GM12878 (cell line): ENCODE results near the gene DGCR8. TPM values are rescaled to one million over a fixed set of nuclear protein-coding genes. Genes with fewer than 3 reads are reported as not detected.
A peak's percentile ranks its signal among the peaks of the same experiment; 100 is the strongest.

ENCODE experiments used
- ATAC-seq: fragments of 200-7000 bp; cut with Tn5 transposase; 3 replicates; pipeline ENCODE4 v1.9.1; 2020; ENCODE audit warnings: mild to moderate bottlenecking, moderate library complexity
- BruUV-seq: library from RNA; stranded (reverse); fragments of 400-500 nt; replicated peaks from 2 replicates; lab custom pipeline; 2021; lab: Mats Ljungman, UMichigan
- CTCF ChIA-PET: fragments of 300-600 bp; sonication (Branson Sonifier 250); formaldehyde crosslinking; extraction: SDS; loops from one replicate; lab custom pipeline; 2021; ENCODE audit warnings: inconsistent platforms; lab: Yijun Ruan, JAX
- POLR2A ChIA-PET: fragments of 350-600 bp; formaldehyde crosslinking; extraction: SDS; loops from one replicate; lab custom pipeline; 2021; ENCODE audit warnings: inconsistent platforms; lab: Charles Lee
- RAD21 ChIA-PET: fragments of 300-600 bp; sonication (Branson Sonifier 250); formaldehyde crosslinking; loops from one replicate; lab custom pipeline; 2023; ENCODE audit warnings: antibody characterized with exemption; ENCODE audit not compliant: unreplicated experiment; lab: Charles Lee
- SMC1A ChIA-PET: fragments of 300-600 bp; sonication (Branson Sonifier 250); formaldehyde crosslinking; loops from one replicate; lab custom pipeline; 2023; ENCODE audit not compliant: unreplicated experiment, uncharacterized antibody; lab: Charles Lee
- DNase-seq: peaks from one replicate; pipeline ENCODE4 v3.0.0-alpha.2; 2011; ENCODE audit warnings: low read depth, low spot score
- FAIRE-seq: peaks from 3 replicates; lab custom pipeline; 2011; peaks lifted over from hg19 to GRCh38; lab: Jason Lieb, UNC
- H2AFZ ChIP-seq: 2 replicates; pipeline ENCODE4 v1.6.0; 2011; ENCODE audit warnings: low read depth, low read length, control low read depth; ENCODE audit not compliant: control insufficient read depth
- H3K27ac ChIP-seq: 2 replicates; pipeline ENCODE4 v1.5.1; 2011; ENCODE audit warnings: control low read depth; ENCODE audit not compliant: control insufficient read depth, insufficient read depth
- H3K27me3 ChIP-seq, 2 experiments: replicated peaks in 1 of 2; 2 replicates each; pipeline versions ENCODE4 v1.6.0 to v1.6.1; 2011; ENCODE audit warnings: low read length in 1 of 2; ENCODE audit not compliant: control insufficient read depth in 2 of 2, insufficient read depth in 2 of 2
- H3K36me3 ChIP-seq, 2 experiments: 2 replicates each; pipeline ENCODE4 v1.5.1; 2011; ENCODE audit warnings: low read length in 1 of 2; ENCODE audit not compliant: control insufficient read depth in 2 of 2, insufficient read depth in 2 of 2
- H3K4me1 ChIP-seq: 2 replicates; pipeline ENCODE4 v1.6.1; 2011; ENCODE audit warnings: mild to moderate bottlenecking, low read length, moderate library complexity, mixed read lengths; ENCODE audit not compliant: control insufficient read depth, insufficient read depth
- H3K4me2 ChIP-seq: 2 replicates; pipeline ENCODE4 v1.6.0; 2011; ENCODE audit warnings: control low read depth; ENCODE audit not compliant: control insufficient read depth, insufficient read depth
- H3K4me3 ChIP-seq: fragments of 200-600 bp; sonication (generic); 2 replicates; pipeline ENCODE4 v1.5.1; 2016
- H3K79me2 ChIP-seq: 2 replicates; pipeline ENCODE4 v1.6.0; 2011; ENCODE audit warnings: low read length; ENCODE audit not compliant: control insufficient read depth, insufficient read depth
- H3K9ac ChIP-seq: 2 replicates; pipeline ENCODE4 v1.8.0; 2011; ENCODE audit warnings: low read length, control low read depth, mixed read lengths; ENCODE audit not compliant: control insufficient read depth, insufficient read depth
- H3K9me3 ChIP-seq: replicated peaks from 3 replicates; pipeline ENCODE4 v1.5.1; 2011; ENCODE audit warnings: mild to moderate bottlenecking, low read length; ENCODE audit not compliant: control insufficient read depth, insufficient read depth
- H4K20me1 ChIP-seq: 2 replicates; pipeline ENCODE4 v1.6.0; 2011; ENCODE audit not compliant: control insufficient read depth, insufficient read depth
- ASH2L ChIP-seq: fragments of 300-600, 200-600 bp; sonication (generic); IDR thresholded peaks from 2 replicates; pipeline ENCODE4 v1.6.1; 2017; ENCODE audit warnings: low read depth, mild to moderate bottlenecking, borderline replicate concordance
- KLF5 ChIP-seq: fragments of 450-650 bp; IDR thresholded peaks from 2 replicates; pipeline ENCODE4 v1.6.1; 2014; ENCODE audit warnings: mild to moderate bottlenecking; ENCODE audit not compliant: partially characterized antibody
- NRF1 ChIP-seq: conservative IDR thresholded peaks from 2 replicates; pipeline ENCODE4 v1.6.1; 2011; ENCODE audit warnings: mild to moderate bottlenecking, low read depth, low read length, improper control_type of control experiment
- POLR2AphosphoS2 ChIP-seq: IDR thresholded peaks from 2 replicates; pipeline ENCODE4 v1.6.1; 2011; ENCODE audit warnings: low read depth, mild to moderate bottlenecking, low read length, improper control_type of control experiment, moderate library complexity
- TCF7 ChIP-seq: IDR thresholded peaks from 2 replicates; pipeline ENCODE4 v1.6.1; 2014; ENCODE audit warnings: antibody characterized with exemption, borderline replicate concordance
- ZZZ3 ChIP-seq: IDR thresholded peaks from 2 replicates; pipeline ENCODE4 v1.6.1; 2011; ENCODE audit warnings: low read depth; ENCODE audit not compliant: control insufficient read depth, insufficient read length
- WGBS: methylation state at CpG from one replicate; pipeline ENCODE4 v1.1.6; 2016; ENCODE audit warnings: low lambda C conversion rate; ENCODE audit not compliant: insufficient replicate concordance, insufficient coverage; ENCODE audit errors: missing lambda C conversion rate; 5-methylcytosine and 5-hydroxymethylcytosine counted together
- in situ Hi-C: fragments of 300-500 bp; cut with MboI; formaldehyde crosslinking; loops from 9 replicates; pipeline ENCODE4 v1.14.3; 2018; ENCODE audit warnings: mixed read lengths
- intact Hi-C: fragments of 100-400 bp; cut with micrococcal nuclease; formaldehyde crosslinking; loops from one replicate; pipeline ENCODE4 v1.14.2; 2022; ENCODE audit not compliant: unreplicated experiment
- microRNA counts: library from miRNA; unstranded; fragments of <30 nt; microRNA quantifications from one replicate; lab custom pipeline; 2016
- microRNA-seq: library from miRNA; unstranded; fragments of <30 nt; microRNA quantifications from one replicate; pipeline ENCODE4, GENCODE V29; 2018
- polyA plus RNA-seq, 11 experiments: library from polyadenylated mRNA; depleted of rRNA in 4 of 11; unstranded in 6 of 11; stranded (reverse) in 5 of 11; fragments of >200 nt; fragmentation: Nextera tagmentation in 4 of 11; fragmentation: Illumina TruSeq in 1 of 11; extraction: Ambion mirVana in 4 of 11; extraction: Trizol in 1 of 11; gene quantifications; 1 replicate in 1 of 11; 2 replicates in 10 of 11; pipeline versions ENCODE4 v1.2.1 to v1.2.3, GENCODE V29; 2011 to 2016; ENCODE audit warnings: inconsistent platforms in 2 of 11, missing spikeins in 2 of 11, low read depth in 1 of 11
- small RNA-seq: library from RNA; depleted of rRNA; stranded (forward); fragments of <200 nt; gene quantifications from one replicate; pipeline ENCODE3, GENCODE V24; 2014
- total RNA-seq, 4 experiments: library from RNA; depleted of rRNA in 3 of 4; stranded (reverse); fragments of >200 nt in 3 of 4; fragmentation: Illumina TruSeq in 1 of 4; extraction: Trizol in 1 of 4; gene quantifications; 2 replicates each; pipeline versions ENCODE4 v1.2.1 to v1.2.3, GENCODE V29; 2013 to 2021
- TF ChIP-seq, protein P1 (sequence below): fragments of 450-650 bp; IDR thresholded peaks from 2 replicates; pipeline ENCODE4 v1.6.1; 2017; ENCODE audit warnings: mild to moderate bottlenecking
- TF ChIP-seq, protein P2 (sequence below): fragments of 450-650 bp; IDR thresholded peaks from 2 replicates; pipeline ENCODE4 v1.6.1; 2014; ENCODE audit warnings: mild to moderate bottlenecking

The DGCR8 gene
- total and polyA plus RNA-seq, 10 of the 15 experiments (the other 5 are each of a cell fraction or from before 2014, with no cell fraction given): 1.2 to 35.1 (median 17.2) TPM

DNA sequence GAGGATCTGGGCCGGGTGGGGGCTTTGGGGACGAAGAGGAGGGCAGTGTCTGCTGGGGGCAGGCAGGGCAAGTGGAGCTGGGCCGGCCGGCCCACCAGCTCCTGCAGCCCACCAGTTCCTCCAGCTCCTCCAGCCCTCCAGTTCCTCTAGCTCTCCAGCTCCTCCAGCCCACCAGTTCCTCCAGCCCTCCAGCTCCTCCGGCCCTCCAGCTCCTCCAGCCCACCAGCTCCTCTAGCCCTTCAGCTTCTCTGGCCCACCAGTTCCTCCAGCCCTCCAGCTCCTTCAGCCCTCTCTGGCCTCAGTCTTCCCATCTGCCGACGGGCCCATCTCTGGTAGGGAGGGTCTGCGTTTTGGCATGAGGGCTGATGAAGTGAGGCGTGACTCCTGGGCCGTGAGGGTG, 80.0 kb downstream of the DGCR8 start:
- in situ Hi-C loops: no loop called here
- H3K36me3 ChIP-seq: no peaks in the 10 kb centered on the region
- no peak for FAIRE-seq
- H3K4me2 ChIP-seq: no peak overlapping the region
- SMC1A ChIA-PET: interaction anchor here (1.4 kb wide), 1 partner anchor 78 kb away, joined by 4 read pairs; no protein-coding TSS in a partner anchor
- no peak overlapping the region for H2AFZ ChIP-seq
- TF ChIP-seq POLR2AphosphoS2: no peak
- no peak for TF ChIP-seq TCF7
- no peak for TF ChIP-seq ASH2L
- TF ChIP-seq, protein P1, sequence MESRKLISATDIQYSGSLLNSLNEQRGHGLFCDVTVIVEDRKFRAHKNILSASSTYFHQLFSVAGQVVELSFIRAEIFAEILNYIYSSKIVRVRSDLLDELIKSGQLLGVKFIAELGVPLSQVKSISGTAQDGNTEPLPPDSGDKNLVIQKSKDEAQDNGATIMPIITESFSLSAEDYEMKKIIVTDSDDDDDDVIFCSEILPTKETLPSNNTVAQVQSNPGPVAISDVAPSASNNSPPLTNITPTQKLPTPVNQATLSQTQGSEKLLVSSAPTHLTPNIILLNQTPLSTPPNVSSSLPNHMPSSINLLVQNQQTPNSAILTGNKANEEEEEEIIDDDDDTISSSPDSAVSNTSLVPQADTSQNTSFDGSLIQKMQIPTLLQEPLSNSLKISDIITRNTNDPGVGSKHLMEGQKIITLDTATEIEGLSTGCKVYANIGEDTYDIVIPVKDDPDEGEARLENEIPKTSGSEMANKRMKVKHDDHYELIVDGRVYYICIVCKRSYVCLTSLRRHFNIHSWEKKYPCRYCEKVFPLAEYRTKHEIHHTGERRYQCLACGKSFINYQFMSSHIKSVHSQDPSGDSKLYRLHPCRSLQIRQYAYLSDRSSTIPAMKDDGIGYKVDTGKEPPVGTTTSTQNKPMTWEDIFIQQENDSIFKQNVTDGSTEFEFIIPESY: no peak
- no peak for TF ChIP-seq ZZZ3
- TF ChIP-seq, protein P2, sequence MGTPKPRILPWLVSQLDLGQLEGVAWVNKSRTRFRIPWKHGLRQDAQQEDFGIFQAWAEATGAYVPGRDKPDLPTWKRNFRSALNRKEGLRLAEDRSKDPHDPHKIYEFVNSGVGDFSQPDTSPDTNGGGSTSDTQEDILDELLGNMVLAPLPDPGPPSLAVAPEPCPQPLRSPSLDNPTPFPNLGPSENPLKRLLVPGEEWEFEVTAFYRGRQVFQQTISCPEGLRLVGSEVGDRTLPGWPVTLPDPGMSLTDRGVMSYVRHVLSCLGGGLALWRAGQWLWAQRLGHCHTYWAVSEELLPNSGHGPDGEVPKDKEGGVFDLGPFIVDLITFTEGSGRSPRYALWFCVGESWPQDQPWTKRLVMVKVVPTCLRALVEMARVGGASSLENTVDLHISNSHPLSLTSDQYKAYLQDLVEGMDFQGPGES: no peak
- no peak for TF ChIP-seq KLF5
- TF ChIP-seq NRF1: no peak
- no peak overlapping the region for H3K4me3 ChIP-seq
- no peaks in the 10 kb centered on the region for H3K4me1 ChIP-seq
- H3K27ac ChIP-seq: no peak overlapping the region
- no peak for ATAC-seq
- no peak for DNase-seq
- H3K9me3 ChIP-seq: no peaks in the 10 kb centered on the region
- no peaks in the 10 kb centered on the region for H4K20me1 ChIP-seq
- intact Hi-C loops: no loop called here
- POLR2A ChIA-PET: no interaction called here
- CTCF ChIA-PET: interaction anchor here (1.2 kb wide), 1 partner anchor 79 kb away, joined by 10 read pairs; no protein-coding TSS in a partner anchor
- no TSS peak for BruUV-seq
- RAD21 ChIA-PET: interaction anchor here (0.6 to 1.3 kb wide), 4 partner anchors 34 to 109 kb away, joined by 3 to 4 read pairs (median 3); no protein-coding TSS in a partner anchor
- WGBS: 27% methylated on average over 10 of the region's 10 CpGs
- H3K27me3 ChIP-seq: peaks cover 1 to 2% of the 10 kb centered on the region in 2 experiments; a peak in 3 of 4 replicates
- H3K9ac ChIP-seq: no peak overlapping the region
- H3K79me2 ChIP-seq: no peaks in the 10 kb centered on the region

MicroRNA genes within 50 kb of the gene (microRNA counts, 767-probe panel; counts per million panel counts)
- microRNA hsa-miR-1306-3p (lab: Ali Mortazavi, UCI) (784 counts per million, percentile 18 among the panel's probes with 10 or more counts), microRNA hsa-miR-185-5p (lab: Ali Mortazavi, UCI) (2,682 counts per million, percentile 85 among the panel's probes with 10 or more counts)

Small RNA genes within 50 kb of the gene (microRNA-seq; reads per million reads assigned to microRNA genes)
- 1,407 reads per million, percentile 90 among the genes with 10 or more reads in this experiment for gene MIR185
- gene MIR6816: not detected

Small RNA genes within 50 kb of the gene (small RNA-seq; reads per million reads assigned to genes)
- 17.2 reads per million, percentile 97 among the genes with 10 or more reads in this experiment for gene MIR185
- 0.51 reads per million, percentile 9 among the genes with 10 or more reads in this experiment for gene MIR6816
- gene RF00017: not detected
- gene RF00599: not detected

Other genes with a start within 250 kb of the DGCR8 start
Only the 7 nearest of the 12 such genes appear.
- 13.9 and 16.5 TPM in 2 replicates for gene TXNRD2, start 138.4 kb upstream of the DGCR8 start, total RNA-seq (2014; rRNA removed)
- 10.0 and 11.2 TPM in 2 replicates for gene TXNRD2, start 138.4 kb upstream of the DGCR8 start, total RNA-seq (2014; rRNA removed; fragmentation: Illumina TruSeq; extraction: Trizol)
- gene TXNRD2, start 138.4 kb upstream of the DGCR8 start, total RNA-seq (2021): 17.7 and 19.4 TPM in 2 replicates
- gene TXNRD2, start 138.4 kb upstream of the DGCR8 start, polyA plus RNA-seq (2011; rRNA removed): 8.6 and 12.4 TPM in 2 replicates
- 7.7 and 8.7 TPM in 2 replicates for gene TXNRD2, start 138.4 kb upstream of the DGCR8 start, polyA plus RNA-seq (2014; fragmentation: Illumina TruSeq; extraction: Trizol)
- 1 to 10 TPM; 1.6 to 1.9 TPM for gene TXNRD2, start 138.4 kb upstream of the DGCR8 start, polyA plus RNA-seq (2014; fragmentation: Nextera tagmentation; extraction: Ambion mirVana)
- gene TXNRD2, start 138.4 kb upstream of the DGCR8 start, polyA plus RNA-seq (2014; rRNA removed): 14.1 and 15.4 TPM in 2 replicates
- 10 to 100 TPM; 24.3 to 26.0 TPM for gene TXNRD2, start 138.4 kb upstream of the DGCR8 start, polyA plus RNA-seq (2016; fragmentation: Nextera tagmentation; extraction: Ambion mirVana)
- 0.44 and 1.0 TPM in 2 replicates for gene ARVCF, start 63.4 kb upstream of the DGCR8 start, total RNA-seq (2014; rRNA removed)
- gene ARVCF, start 63.4 kb upstream of the DGCR8 start, total RNA-seq (2014; rRNA removed; fragmentation: Illumina TruSeq; extraction: Trizol): 0.13 and 0.32 TPM in 2 replicates
- 1.8 and 1.9 TPM in 2 replicates for gene ARVCF, start 63.4 kb upstream of the DGCR8 start, total RNA-seq (2021)
- 0.17 and 0.26 TPM in 2 replicates for gene ARVCF, start 63.4 kb upstream of the DGCR8 start, polyA plus RNA-seq (2011; rRNA removed)
- gene ARVCF, start 63.4 kb upstream of the DGCR8 start, polyA plus RNA-seq (2014; fragmentation: Illumina TruSeq; extraction: Trizol): 0.13 and 0.21 TPM in 2 replicates
- not detected for gene ARVCF, start 63.4 kb upstream of the DGCR8 start, polyA plus RNA-seq (2014; fragmentation: Nextera tagmentation; extraction: Ambion mirVana)
- 1.00 and 2.6 TPM in 2 replicates for gene ARVCF, start 63.4 kb upstream of the DGCR8 start, polyA plus RNA-seq (2014; rRNA removed)
- 1 to 10 TPM; 1.0 to 1.3 TPM for gene ARVCF, start 63.4 kb upstream of the DGCR8 start, polyA plus RNA-seq (2016; fragmentation: Nextera tagmentation; extraction: Ambion mirVana)
- 24.2 and 25.6 TPM in 2 replicates for gene TANGO2, start 59.1 kb upstream of the DGCR8 start, total RNA-seq (2014; rRNA removed)
- 14.2 and 17.5 TPM in 2 replicates for gene TANGO2, start 59.1 kb upstream of the DGCR8 start, total RNA-seq (2014; rRNA removed; fragmentation: Illumina TruSeq; extraction: Trizol)
- 19.4 and 22.2 TPM in 2 replicates for gene TANGO2, start 59.1 kb upstream of the DGCR8 start, total RNA-seq (2021)
- gene TANGO2, start 59.1 kb upstream of the DGCR8 start, polyA plus RNA-seq (2011; rRNA removed): 9.7 and 21.0 TPM in 2 replicates
- gene TANGO2, start 59.1 kb upstream of the DGCR8 start, polyA plus RNA-seq (2014; fragmentation: Illumina TruSeq; extraction: Trizol): 11.6 and 19.8 TPM in 2 replicates
- gene TANGO2, start 59.1 kb upstream of the DGCR8 start, polyA plus RNA-seq (2014; fragmentation: Nextera tagmentation; extraction: Ambion mirVana): 1 to 10 TPM; 4.0 to 5.0 TPM
- gene TANGO2, start 59.1 kb upstream of the DGCR8 start, polyA plus RNA-seq (2014; rRNA removed): 23.1 and 26.7 TPM in 2 replicates
- 10 to 100 TPM; 20.8 to 24.8 TPM for gene TANGO2, start 59.1 kb upstream of the DGCR8 start, polyA plus RNA-seq (2016; fragmentation: Nextera tagmentation; extraction: Ambion mirVana)
- 415 and 441 TPM in 2 replicates for gene RANBP1, start 35.9 kb downstream of the DGCR8 start, total RNA-seq (2014; rRNA removed)
- gene RANBP1, start 35.9 kb downstream of the DGCR8 start, total RNA-seq (2014; rRNA removed; fragmentation: Illumina TruSeq; extraction: Trizol): 365 and 396 TPM in 2 replicates
- 378 and 379 TPM in 2 replicates for gene RANBP1, start 35.9 kb downstream of the DGCR8 start, total RNA-seq (2021)
- gene RANBP1, start 35.9 kb downstream of the DGCR8 start, polyA plus RNA-seq (2011; rRNA removed): 207 and 270 TPM in 2 replicates
- 301 and 393 TPM in 2 replicates for gene RANBP1, start 35.9 kb downstream of the DGCR8 start, polyA plus RNA-seq (2014; fragmentation: Illumina TruSeq; extraction: Trizol)
- 100 to 1,000 TPM in 1 of 2 experiments, 10 to 100 TPM in 1; 55.3 to 137 TPM for gene RANBP1, start 35.9 kb downstream of the DGCR8 start, polyA plus RNA-seq (2014; fragmentation: Nextera tagmentation; extraction: Ambion mirVana)
- 512 and 514 TPM in 2 replicates for gene RANBP1, start 35.9 kb downstream of the DGCR8 start, polyA plus RNA-seq (2014; rRNA removed)
- 100 to 1,000 TPM; 800 to 808 TPM for gene RANBP1, start 35.9 kb downstream of the DGCR8 start, polyA plus RNA-seq (2016; fragmentation: Nextera tagmentation; extraction: Ambion mirVana)
- 81.0 and 88.7 TPM in 2 replicates for gene TRMT2A, start 37.0 kb downstream of the DGCR8 start, total RNA-seq (2014; rRNA removed)
- 38.3 and 44.1 TPM in 2 replicates for gene TRMT2A, start 37.0 kb downstream of the DGCR8 start, total RNA-seq (2014; rRNA removed; fragmentation: Illumina TruSeq; extraction: Trizol)
- 81.2 and 94.6 TPM in 2 replicates for gene TRMT2A, start 37.0 kb downstream of the DGCR8 start, total RNA-seq (2021)
- 12.5 and 22.9 TPM in 2 replicates for gene TRMT2A, start 37.0 kb downstream of the DGCR8 start, polyA plus RNA-seq (2011; rRNA removed)
- gene TRMT2A, start 37.0 kb downstream of the DGCR8 start, polyA plus RNA-seq (2014; fragmentation: Illumina TruSeq; extraction: Trizol): 10.6 and 30.7 TPM in 2 replicates
- 1 to 10 TPM in 1 of 2 experiments, under 1 TPM in 1; 0.29 to 4.8 TPM for gene TRMT2A, start 37.0 kb downstream of the DGCR8 start, polyA plus RNA-seq (2014; fragmentation: Nextera tagmentation; extraction: Ambion mirVana)
- gene TRMT2A, start 37.0 kb downstream of the DGCR8 start, polyA plus RNA-seq (2014; rRNA removed): 97.0 and 114 TPM in 2 replicates
- 10 to 100 TPM; 71.7 to 87.3 TPM for gene TRMT2A, start 37.0 kb downstream of the DGCR8 start, polyA plus RNA-seq (2016; fragmentation: Nextera tagmentation; extraction: Ambion mirVana)
- gene ZDHHC8, start 51.6 kb downstream of the DGCR8 start, total RNA-seq (2014; rRNA removed): 8.8 and 11.7 TPM in 2 replicates
- gene ZDHHC8, start 51.6 kb downstream of the DGCR8 start, total RNA-seq (2014; rRNA removed; fragmentation: Illumina TruSeq; extraction: Trizol): 3.9 and 4.7 TPM in 2 replicates
- 42.1 and 46.3 TPM in 2 replicates for gene ZDHHC8, start 51.6 kb downstream of the DGCR8 start, total RNA-seq (2021)
- 4.2 and 6.7 TPM in 2 replicates for gene ZDHHC8, start 51.6 kb downstream of the DGCR8 start, polyA plus RNA-seq (2011; rRNA removed)
- 4.5 and 9.4 TPM in 2 replicates for gene ZDHHC8, start 51.6 kb downstream of the DGCR8 start, polyA plus RNA-seq (2014; fragmentation: Illumina TruSeq; extraction: Trizol)
- gene ZDHHC8, start 51.6 kb downstream of the DGCR8 start, polyA plus RNA-seq (2014; fragmentation: Nextera tagmentation; extraction: Ambion mirVana): under 1 TPM; 0.03 to 0.13 TPM
- 42.4 and 48.7 TPM in 2 replicates for gene ZDHHC8, start 51.6 kb downstream of the DGCR8 start, polyA plus RNA-seq (2014; rRNA removed)
- 1 to 10 TPM; 2.2 to 2.6 TPM for gene ZDHHC8, start 51.6 kb downstream of the DGCR8 start, polyA plus RNA-seq (2016; fragmentation: Nextera tagmentation; extraction: Ambion mirVana)
- not detected in 2 replicates for gene CCDC188, start 70.8 kb downstream of the DGCR8 start, total RNA-seq (2014; rRNA removed)
- gene CCDC188, start 70.8 kb downstream of the DGCR8 start, total RNA-seq (2014; rRNA removed; fragmentation: Illumina TruSeq; extraction: Trizol): not detected in 2 replicates
- gene CCDC188, start 70.8 kb downstream of the DGCR8 start, total RNA-seq (2021): not detected in 2 replicates
- not detected in 2 replicates for gene CCDC188, start 70.8 kb downstream of the DGCR8 start, polyA plus RNA-seq (2011; rRNA removed)
- not detected in 2 replicates for gene CCDC188, start 70.8 kb downstream of the DGCR8 start, polyA plus RNA-seq (2014; fragmentation: Illumina TruSeq; extraction: Trizol)
- not detected for gene CCDC188, start 70.8 kb downstream of the DGCR8 start, polyA plus RNA-seq (2014; fragmentation: Nextera tagmentation; extraction: Ambion mirVana)
- gene CCDC188, start 70.8 kb downstream of the DGCR8 start, polyA plus RNA-seq (2014; rRNA removed): not detected in 2 replicates
- gene CCDC188, start 70.8 kb downstream of the DGCR8 start, polyA plus RNA-seq (2016; fragmentation: Nextera tagmentation; extraction: Ambion mirVana): not detected